CD14-positive monocyte (primary cell): Measurements from ENCODE around the gene STYXL2. TPM values are rescaled to one million over a fixed set of nuclear protein-coding genes. Genes with fewer than 3 reads are reported as not detected.

ENCODE experiments used
- DNase-seq, 3 donors: peaks; one replicate each; pipeline ENCODE4 v3.0.0-alpha.2; 2011 to 2022
- H2AFZ ChIP-seq: 2 replicates; pipeline ENCODE4 v1.6.0; 2012; ENCODE audit warnings: mild to moderate bottlenecking, low read depth, low read length, inconsistent platforms; ENCODE audit not compliant: insufficient read depth, poor library complexity, severe bottlenecking
- H3K27ac ChIP-seq, 2 donors: 1 replicate in 1 of 2; 2 replicates in 1 of 2; pipeline ENCODE4 v1.5.1; 2012 to 2013; ENCODE audit warnings: low read length in 2 of 2, control low read depth in 1 of 2, inconsistent platforms in 1 of 2, low read depth in 1 of 2, mild to moderate bottlenecking in 1 of 2
- H3K27me3 ChIP-seq, 2 donors: one replicate each; pipeline versions ENCODE4 v1.6.0 to v1.6.1; 2011 to 2013; ENCODE audit warnings: low read length in 2 of 2; ENCODE audit not compliant: control insufficient read depth in 2 of 2, insufficient read depth in 2 of 2
- H3K36me3 ChIP-seq, 2 donors: replicated peaks in 1 of 2; 1 replicate in 1 of 2; 2 replicates in 1 of 2; pipeline versions ENCODE4 v1.5.1 to v1.6.1; 2012 to 2013; ENCODE audit warnings: low read length in 2 of 2, control low read depth in 1 of 2, inconsistent platforms in 1 of 2, mild to moderate bottlenecking in 1 of 2; ENCODE audit not compliant: insufficient read depth in 2 of 2, control insufficient read depth in 1 of 2
- H3K4me1 ChIP-seq, 2 donors: 1 replicate in 1 of 2; 2 replicates in 1 of 2; pipeline versions ENCODE4 v1.5.1 to v1.6.1; 2012 to 2013; ENCODE audit warnings: low read length in 2 of 2, control low read depth in 1 of 2, inconsistent platforms in 1 of 2, mild to moderate bottlenecking in 1 of 2, moderate library complexity in 1 of 2; ENCODE audit not compliant: insufficient read depth in 2 of 2, control insufficient read depth in 1 of 2
- H3K4me2 ChIP-seq: replicated peaks from 2 replicates; pipeline ENCODE3; 2012; ENCODE audit warnings: low read length, moderate library complexity, mild to moderate bottlenecking; ENCODE audit not compliant: poor library complexity, severe bottlenecking; ENCODE audit errors: extremely low read depth
- H3K4me3 ChIP-seq, 3 experiments: fragments of 200-600 bp in 1 of 3; sonication (generic) in 1 of 3; replicated peaks in 1 of 3; 1 replicate in 2 of 3; 2 replicates in 1 of 3; pipeline ENCODE4 v1.5.1; 2011 to 2013; ENCODE audit warnings: low read length in 3 of 3, mild to moderate bottlenecking in 3 of 3, control low read depth in 2 of 3, low read depth in 2 of 3, inconsistent platforms in 1 of 3, moderate library complexity in 1 of 3
- H3K79me2 ChIP-seq: 2 replicates; pipeline ENCODE4 v1.6.0; 2012; ENCODE audit warnings: mild to moderate bottlenecking, control low read depth, inconsistent platforms, low read length, moderate library complexity; ENCODE audit not compliant: insufficient read depth
- H3K9ac ChIP-seq: 2 replicates; pipeline ENCODE4 v1.6.0; 2017; ENCODE audit warnings: low read length, mild to moderate bottlenecking; ENCODE audit not compliant: insufficient read depth, poor library complexity, severe bottlenecking
- H3K9me3 ChIP-seq, 2 donors: replicated peaks in 1 of 2; 1 replicate in 1 of 2; 2 replicates in 1 of 2; pipeline versions ENCODE4 v1.5.1 to v1.6.1; 2012 to 2013; ENCODE audit warnings: low read length in 2 of 2, control low read depth in 1 of 2; ENCODE audit not compliant: control insufficient read depth in 1 of 2, insufficient read depth in 1 of 2
- H4K20me1 ChIP-seq: 2 replicates; pipeline ENCODE4 v1.6.0; 2012; ENCODE audit warnings: mild to moderate bottlenecking, low read length, control low read depth, moderate library complexity; ENCODE audit not compliant: insufficient read depth
- H3K27ac Mint-ChIP-seq, 7 donors: one replicate each; pipeline ENCODE4 v1.8.0; 2020; ENCODE audit warnings: mild to moderate bottlenecking in 7 of 7, mixed read lengths in 7 of 7, moderate library complexity in 6 of 7, inconsistent platforms in 2 of 7
- H3K27me3 Mint-ChIP-seq, 3 donors: one replicate each; pipeline ENCODE4 v1.8.0; 2021 to 2022; ENCODE audit warnings: low read depth in 3 of 3, mild to moderate bottlenecking in 3 of 3, mixed read lengths in 3 of 3, moderate library complexity in 3 of 3, inconsistent platforms in 1 of 3
- H3K36me3 Mint-ChIP-seq, 2 donors: one replicate each; pipeline ENCODE4 v1.8.0; 2020; ENCODE audit warnings: mixed read lengths in 2 of 2, inconsistent platforms in 1 of 2, mild to moderate bottlenecking in 1 of 2
- H3K4me1 Mint-ChIP-seq: one replicate; pipeline ENCODE4 v1.8.0; 2020; ENCODE audit warnings: mild to moderate bottlenecking, mixed read lengths
- H3K4me3 Mint-ChIP-seq, 2 donors: one replicate each; pipeline ENCODE4 v1.8.0; 2020; ENCODE audit warnings: mild to moderate bottlenecking in 2 of 2, mixed read lengths in 2 of 2, moderate library complexity in 1 of 2
- H3K9me3 Mint-ChIP-seq, 7 donors: one replicate each; pipeline ENCODE4 v1.8.0; 2020 to 2022; ENCODE audit warnings: mixed read lengths in 7 of 7, mild to moderate bottlenecking in 6 of 7, moderate library complexity in 6 of 7, inconsistent platforms in 2 of 7
- WGBS: methylation state at CpG from one replicate; pipeline ENCODE4 v1.1.5; 2013; ENCODE audit warnings: missing lambda C conversion rate; ENCODE audit not compliant: insufficient coverage; 5-methylcytosine and 5-hydroxymethylcytosine counted together
- intact Hi-C, 2 donors: fragments of 100-400 bp; cut with micrococcal nuclease; formaldehyde crosslinking; loops; one replicate each; pipeline versions ENCODE4 v1.15.0 to v1.15.1; 2023
- polyA plus RNA-seq, 3 donors: library from polyadenylated mRNA; depleted of rRNA in 1 of 3; unstranded in 2 of 3; stranded (reverse) in 1 of 3; fragments of 300-500 nt in 2 of 3; fragments of >200 nt in 1 of 3; fragmentation: Illumina TruSeq in 2 of 3; gene quantifications; 1 replicate in 2 of 3; 2 replicates in 1 of 3; pipeline ENCODE4 v1.2.3, GENCODE V29; 2012 to 2021
- TF ChIP-seq, protein P1 (sequence below): fragments of 200-600 bp; IDR thresholded peaks from one replicate; pipeline ENCODE4 v1.8.0; 2022; ENCODE audit warnings: antibody characterized with exemption, mild to moderate bottlenecking

Gene STYXL2
- polyA plus RNA-seq, 3 donors = not detected

- H3K9me3 Mint-ChIP-seq = peaks cover 0 to 2% (median 0%) of the 10 kb centered on the region in 7 donors
- Histone ChIP-seq H3K36me3 (no peaks in the 10 kb centered on the region), H3K9ac (no peak overlapping the region), H3K4me2 (no peak overlapping the region), H3K27me3 (no peaks in the 10 kb centered on the region), H2AFZ (no peak overlapping the region), H3K4me1 (no peaks in the 10 kb centered on the region), H4K20me1 (no peaks in the 10 kb centered on the region), H3K79me2 (no peaks in the 10 kb centered on the region), H3K27ac (no peak overlapping the region), H3K9me3 (no peaks in the 10 kb centered on the region), H3K4me3 (no peak overlapping the region)
- 17% methylated on average over 1 of the region's 2 CpGs for WGBS
- intact Hi-C loops = no loop called here
- no peaks in the 10 kb centered on the region for H3K36me3 Mint-ChIP-seq
- TF ChIP-seq, protein P1, sequence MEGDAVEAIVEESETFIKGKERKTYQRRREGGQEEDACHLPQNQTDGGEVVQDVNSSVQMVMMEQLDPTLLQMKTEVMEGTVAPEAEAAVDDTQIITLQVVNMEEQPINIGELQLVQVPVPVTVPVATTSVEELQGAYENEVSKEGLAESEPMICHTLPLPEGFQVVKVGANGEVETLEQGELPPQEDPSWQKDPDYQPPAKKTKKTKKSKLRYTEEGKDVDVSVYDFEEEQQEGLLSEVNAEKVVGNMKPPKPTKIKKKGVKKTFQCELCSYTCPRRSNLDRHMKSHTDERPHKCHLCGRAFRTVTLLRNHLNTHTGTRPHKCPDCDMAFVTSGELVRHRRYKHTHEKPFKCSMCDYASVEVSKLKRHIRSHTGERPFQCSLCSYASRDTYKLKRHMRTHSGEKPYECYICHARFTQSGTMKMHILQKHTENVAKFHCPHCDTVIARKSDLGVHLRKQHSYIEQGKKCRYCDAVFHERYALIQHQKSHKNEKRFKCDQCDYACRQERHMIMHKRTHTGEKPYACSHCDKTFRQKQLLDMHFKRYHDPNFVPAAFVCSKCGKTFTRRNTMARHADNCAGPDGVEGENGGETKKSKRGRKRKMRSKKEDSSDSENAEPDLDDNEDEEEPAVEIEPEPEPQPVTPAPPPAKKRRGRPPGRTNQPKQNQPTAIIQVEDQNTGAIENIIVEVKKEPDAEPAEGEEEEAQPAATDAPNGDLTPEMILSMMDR = no peak
- H3K27me3 Mint-ChIP-seq = peaks cover 2 to 5% (median 5%) of the 10 kb centered on the region in 3 donors
- no peaks in the 10 kb centered on the region for H3K4me1 Mint-ChIP-seq
- no peak for DNase-seq
- H3K4me3 Mint-ChIP-seq = no peak overlapping the region
- no peak overlapping the region for H3K27ac Mint-ChIP-seq
Measured at GRCh38 chr1:167136191-167136614, 42.3 kb downstream of the STYXL2 start.

- Histone ChIP-seq H3K9me3 (no peaks in the 10 kb centered on the region), H3K4me1 (no peaks in the 10 kb centered on the region), H3K4me2 (no peak overlapping the region), H3K79me2 (no peaks in the 10 kb centered on the region), H3K36me3 (no peaks in the 10 kb centered on the region), H4K20me1 (no peaks in the 10 kb centered on the region), H2AFZ (no peak overlapping the region), H3K9ac (no peak overlapping the region), H3K27ac (no peak overlapping the region), H3K4me3 (no peak overlapping the region), H3K27me3 (no peaks in the 10 kb centered on the region)
- H3K36me3 Mint-ChIP-seq = no peaks in the 10 kb centered on the region
- DNase-seq = no peak
- intact Hi-C loops = no loop called here
- H3K4me1 Mint-ChIP-seq = no peaks in the 10 kb centered on the region
- TF ChIP-seq, protein P1 = no peak
- WGBS = no CpG with 5 or more reads among the region's 2 CpGs
- no peak overlapping the region for H3K4me3 Mint-ChIP-seq
- peaks cover 0 to 2% (median 0%) of the 10 kb centered on the region in 7 donors for H3K9me3 Mint-ChIP-seq
- no peak overlapping the region for H3K27ac Mint-ChIP-seq
- H3K27me3 Mint-ChIP-seq = peaks cover 2 to 6% (median 5%) of the 10 kb centered on the region in 3 donors
Measured at GRCh38 chr1:167136806-167137205, 42.9 kb downstream of the STYXL2 start.
